Myocyte (in vitro differentiated cells): Measurements from ENCODE around the gene CFDP1. TPM values are rescaled to one million over a fixed set of nuclear protein-coding genes. Genes with fewer than 3 reads are reported as not detected.
"Not testable (repeated sequence)": the region's sequence is repeated elsewhere in the genome, so short reads cannot be mapped to it uniquely, and the experiment has no call there.

ENCODE experiments used
- DNase-seq: peaks from one replicate; pipeline ENCODE4 v3.0.0-alpha.2; 2012; ENCODE audit warnings: low read depth
- total RNA-seq: library from RNA; depleted of rRNA; stranded (reverse); fragments of >200 nt; gene quantifications from 2 replicates; pipeline ENCODE4 v1.2.3, GENCODE V29; 2014

CFDP1 gene
- total RNA-seq, 1 donor from 2014 or later, result 61.6 TPM

DNA sequence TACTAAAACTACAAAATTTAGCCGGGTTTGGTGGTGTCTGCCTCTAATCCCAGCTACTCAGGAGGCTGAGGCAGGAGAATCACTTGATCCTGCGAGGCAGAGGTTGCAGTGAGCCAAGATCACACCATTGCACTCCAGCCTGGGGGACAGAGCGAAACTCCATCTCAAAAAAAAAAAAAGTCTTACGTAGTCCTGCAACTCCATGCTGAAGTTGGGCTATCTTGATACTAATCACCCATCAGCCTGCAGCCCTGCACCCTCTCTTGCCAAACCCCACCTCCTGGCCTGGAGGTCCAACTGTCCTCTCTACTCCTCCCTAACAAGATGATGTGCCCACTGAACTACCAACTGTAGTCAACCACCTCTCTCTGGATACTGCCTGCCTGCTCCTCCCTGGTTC, 26.4 kb upstream of the CFDP1 start:
- DNase-seq, result no peak

GRCh38 chr16:75458439-75458838, 25.1 kb upstream of the CFDP1 start:
- no peak for DNase-seq

- no peak for DNase-seq
Measured at GRCh38 chr16:75458029-75458428, 24.7 kb upstream of the CFDP1 start.

- DNase-seq, result no peak
Measured at GRCh38 chr16:75457485-75458021, 24.2 kb upstream of the CFDP1 start.

- DNase-seq, result no peak
Measured at GRCh38 chr16:75456971-75457370, 23.7 kb upstream of the CFDP1 start.

DNA sequence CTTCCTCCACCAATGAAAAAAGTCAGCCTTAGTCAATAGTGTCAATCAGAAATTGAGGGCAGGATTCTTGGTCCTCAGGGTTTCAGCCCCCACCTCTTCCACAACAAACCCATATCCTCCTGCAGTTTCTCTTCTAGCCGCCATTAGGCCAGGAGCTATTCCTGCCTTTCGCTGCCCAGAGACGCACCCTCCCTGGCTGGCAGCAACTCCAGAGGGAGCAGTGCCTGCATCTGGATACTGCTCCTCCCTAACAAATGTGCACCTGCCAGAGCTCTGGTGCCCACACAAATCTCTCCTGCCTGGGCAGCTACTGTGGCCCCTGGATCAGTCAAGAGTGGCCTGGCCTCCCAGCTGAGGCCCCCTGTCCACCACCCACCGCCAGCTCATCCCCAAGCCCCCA, 23.2 kb upstream of the CFDP1 start:
- DNase-seq, result not testable (repeated sequence)

DNA sequence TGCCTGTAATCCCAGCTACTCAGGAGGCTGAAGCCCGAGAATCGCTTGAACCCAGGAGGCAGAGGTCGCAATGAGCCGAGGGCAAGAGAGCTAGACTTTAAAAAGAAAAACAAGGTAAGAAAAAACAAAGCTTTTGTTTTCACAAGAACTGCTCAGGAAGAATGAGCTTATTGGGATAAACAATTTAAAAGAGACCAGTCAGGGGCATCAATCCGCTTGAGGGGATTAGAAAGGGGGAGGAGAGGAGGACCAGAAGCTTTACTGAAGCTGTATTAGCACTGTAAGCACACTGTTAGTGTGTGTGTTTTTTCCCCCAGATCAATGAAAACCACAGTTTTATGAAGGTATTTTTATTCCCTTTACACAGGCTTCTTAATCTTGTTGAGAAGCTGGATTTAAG, 22.4 kb upstream of the CFDP1 start:
- DNase-seq, result no peak

DNA sequence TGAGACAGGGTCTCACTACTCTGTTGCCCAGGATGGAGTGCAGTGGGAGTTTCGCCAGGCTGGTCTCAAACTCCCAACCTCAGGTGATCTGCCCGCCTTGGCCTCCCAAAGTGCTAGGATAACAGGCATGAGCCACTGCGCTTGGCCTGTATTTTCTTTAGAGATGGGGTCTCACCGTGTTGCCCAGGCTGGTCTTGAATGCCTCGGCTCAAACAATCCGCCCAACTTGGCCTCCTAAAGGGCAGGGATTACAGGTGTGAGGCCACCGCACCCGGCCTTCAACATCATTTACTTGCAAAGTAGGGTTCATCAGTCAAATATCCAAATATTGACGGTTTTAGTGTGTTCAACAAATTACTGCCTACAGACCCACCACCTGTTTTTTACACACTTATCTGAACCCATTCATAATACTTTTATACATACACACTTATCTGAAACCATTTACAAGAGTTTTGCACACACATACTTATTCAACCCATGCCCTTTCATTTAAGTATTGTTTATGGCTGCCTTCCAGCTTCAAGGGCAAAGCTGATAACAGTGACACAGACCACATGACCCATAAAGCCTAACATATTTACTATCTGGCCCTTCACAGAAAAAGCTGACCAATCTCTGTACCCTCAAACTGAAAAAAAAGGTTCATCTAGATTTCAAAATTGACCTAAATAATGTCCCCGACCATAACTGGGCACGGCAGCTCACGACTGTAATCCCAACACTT, 19.3 kb upstream of the CFDP1 start:
- DNase-seq, result no peak

GRCh38 chr16:75446416-75446815, 13.1 kb upstream of the CFDP1 start:
- DNase-seq, result no peak

- DNase-seq, result no peak
Measured at GRCh38 chr16:75445298-75445697, 12.0 kb upstream of the CFDP1 start.

- no peak for DNase-seq
Measured at GRCh38 chr16:75443298-75443697, 10.0 kb upstream of the CFDP1 start.

- DNase-seq, result peak; percentile 92
Measured at GRCh38 chr16:75433732-75434413, 570 bp upstream of the CFDP1 start.

DNA sequence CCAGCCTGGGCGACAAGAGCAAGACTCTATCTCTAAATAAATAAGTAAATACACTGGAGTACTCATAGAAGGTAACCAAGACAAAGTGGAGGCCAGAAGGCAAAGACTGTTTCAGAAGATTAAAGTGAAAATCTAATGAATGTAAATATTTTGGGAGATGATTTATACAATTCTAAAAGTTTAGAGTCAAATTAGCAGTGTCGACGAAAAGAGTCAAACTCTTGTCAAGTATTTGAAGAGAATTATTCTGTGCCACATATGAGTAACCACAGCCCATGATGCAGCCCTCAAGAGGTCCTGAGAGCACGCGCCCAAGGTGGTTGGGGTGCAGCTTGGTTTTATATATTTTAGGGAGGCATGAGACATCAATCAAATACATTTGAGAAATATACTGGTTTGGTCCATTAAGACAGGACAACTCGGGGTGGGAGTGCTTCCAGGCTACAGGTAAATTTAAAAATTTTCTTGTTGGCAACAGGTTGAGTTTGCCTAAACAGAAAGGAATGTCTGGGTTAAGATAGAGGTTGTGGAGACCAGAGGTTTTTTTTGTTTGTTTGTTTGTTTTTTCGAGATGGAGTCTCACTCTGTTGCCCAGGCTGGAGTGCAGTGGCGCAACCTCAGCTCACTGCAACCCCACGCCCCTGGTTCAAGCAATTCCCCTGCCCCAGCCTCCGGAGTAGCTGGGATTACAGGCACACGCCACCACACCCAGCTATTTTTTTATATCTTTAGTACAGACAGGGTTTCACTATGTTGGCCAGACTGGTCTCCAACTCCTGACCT, 3.5 kb downstream of the CFDP1 start:
- DNase-seq, result no peak

DNA sequence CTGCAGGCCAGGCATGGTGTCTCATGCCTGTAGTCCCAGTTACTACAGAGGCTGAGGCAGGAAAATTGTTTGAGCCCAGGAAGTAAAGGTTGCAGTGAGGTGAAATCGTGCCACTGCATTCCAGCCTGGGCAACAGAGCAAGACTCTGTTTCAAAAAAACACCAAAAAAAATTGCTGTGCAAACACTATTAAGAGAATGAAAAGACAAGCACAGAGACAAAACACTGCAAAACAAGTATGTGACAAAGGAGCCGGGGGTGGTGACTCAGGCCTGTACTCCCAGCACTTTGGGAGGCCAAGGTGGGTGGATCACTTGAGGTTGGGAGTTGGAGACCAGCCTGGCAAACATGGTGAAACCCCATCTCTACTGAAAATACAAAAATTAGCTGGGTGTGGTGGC, 6.8 kb downstream of the CFDP1 start:
- DNase-seq, result not testable (repeated sequence)

- DNase-seq, result not testable (repeated sequence)
Measured at GRCh38 chr16:75424105-75424762, 9.1 kb downstream of the CFDP1 start.

GRCh38 chr16:75423723-75424104, 9.6 kb downstream of the CFDP1 start:
- DNase-seq, result peak; percentile 64

GRCh38 chr16:75421820-75422126, 11.5 kb downstream of the CFDP1 start:
- no peak for DNase-seq

- DNase-seq, result peak; percentile 57
Measured at GRCh38 chr16:75420987-75421819, 12.1 kb downstream of the CFDP1 start.

- no peak for DNase-seq
Measured at GRCh38 chr16:75416904-75417565, 16.3 kb downstream of the CFDP1 start.
